GM10248 (cell line): Measurements from ENCODE around the gene POT1.

ENCODE experiments used
- CTCF ChIA-PET: fragments of 300-600 bp; sonication (Branson Sonifier 250); formaldehyde crosslinking; extraction: SDS; loops from one replicate; lab custom pipeline; 2021; ENCODE audit warnings: antibody characterized with exemption; lab: Yijun Ruan, JAX
- POLR2A ChIA-PET: fragments of 350-650 bp; sonication (Branson Sonifier 250); formaldehyde crosslinking; extraction: SDS; loops from one replicate; lab custom pipeline; 2020; ENCODE audit warnings: antibody characterized with exemption; lab: Yijun Ruan, JAX
- DNase-seq: peaks from one replicate; pipeline ENCODE4 v3.0.0; 2012; ENCODE audit errors: extremely low spot score
- CTCF ChIP-seq: IDR thresholded peaks from 2 replicates; pipeline ENCODE4 v1.5.1; 2012; ENCODE audit warnings: mild to moderate bottlenecking, low read depth; ENCODE audit errors: extremely low read depth, missing control alignments, control extremely low read depth

The POT1 gene

GRCh38 chr7:124918662-124919061 lies 11.0 kb downstream of the POT1 start:
- POLR2A ChIA-PET, result interaction anchor here (1.2 kb wide), 1 partner anchor 11 kb away, joined by 6 read pairs; the partner anchor contains the start of gene POT1
- TF ChIP-seq CTCF, result no peak
- DNase-seq, result no peak
- CTCF ChIA-PET, result interaction anchor here (0.9 to 1.0 kb wide), 2 partner anchors 11 to 62 kb away, joined by 3 to 4 read pairs; partner anchors contain the start of gene POT1

DNA sequence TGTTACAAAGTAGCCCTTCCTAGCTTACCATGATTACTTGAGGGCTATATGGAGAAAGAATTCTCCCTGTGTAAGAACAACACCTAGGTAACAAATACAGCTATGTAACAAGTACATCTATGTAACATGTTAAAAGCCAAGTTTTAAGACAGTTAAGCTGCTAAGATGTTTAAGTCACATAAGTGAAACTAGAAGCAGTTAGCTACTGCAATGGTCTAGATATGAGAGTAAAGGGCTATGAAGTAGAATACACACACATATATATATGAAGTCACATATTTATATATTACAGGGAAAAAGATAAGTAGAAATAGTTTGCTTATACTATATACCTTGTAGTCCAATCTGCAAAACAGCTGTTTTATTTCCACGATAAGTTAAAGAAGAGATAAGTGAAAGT lies 14.4 kb downstream of the POT1 start:
- POLR2A ChIA-PET, result no interaction called here
- CTCF ChIA-PET, result interaction anchor here (0.8 to 2.1 kb wide), 4 partner anchors 15 to 48 kb away, joined by 3 to 9 read pairs (median 3); partner anchors contain the start of gene POT1
- no peak for DNase-seq
- TF ChIP-seq CTCF, result no peak

GRCh38 chr7:124914298-124914697 lies 15.3 kb downstream of the POT1 start:
- no peak for TF ChIP-seq CTCF
- no peak for DNase-seq
- POLR2A ChIA-PET, result no interaction called here
- CTCF ChIA-PET, result no interaction called here

GRCh38 chr7:124912972-124913371 lies 16.7 kb downstream of the POT1 start:
- POLR2A ChIA-PET, result no interaction called here

DNA sequence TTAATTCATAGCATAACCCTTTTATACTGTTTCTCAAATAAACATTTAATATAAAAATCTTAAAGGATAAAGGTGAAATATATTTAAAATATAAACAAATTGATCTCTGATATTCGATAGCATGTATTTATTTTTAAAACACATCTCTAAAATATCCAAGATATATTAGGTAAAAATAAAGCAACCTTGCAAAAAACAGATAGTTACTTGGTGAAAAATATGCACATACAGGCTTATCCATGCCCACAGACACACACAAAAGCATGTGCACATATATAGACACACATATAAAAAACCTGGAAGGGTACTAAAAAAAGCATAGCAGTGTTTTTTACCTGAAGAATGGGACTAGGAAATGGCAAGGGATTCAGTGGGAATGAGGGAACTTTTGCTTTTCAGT lies 19.8 kb downstream of the POT1 start:
- no peak for TF ChIP-seq CTCF
- ChIA-PET POLR2A (no interaction called here), CTCF (no interaction called here)

More at GRCh38 chr7:124912972-124913371, 16.7 kb downstream of the POT1 start:
- no peak for TF ChIP-seq CTCF
- no peak for DNase-seq
- CTCF ChIA-PET, result no interaction called here

DNA sequence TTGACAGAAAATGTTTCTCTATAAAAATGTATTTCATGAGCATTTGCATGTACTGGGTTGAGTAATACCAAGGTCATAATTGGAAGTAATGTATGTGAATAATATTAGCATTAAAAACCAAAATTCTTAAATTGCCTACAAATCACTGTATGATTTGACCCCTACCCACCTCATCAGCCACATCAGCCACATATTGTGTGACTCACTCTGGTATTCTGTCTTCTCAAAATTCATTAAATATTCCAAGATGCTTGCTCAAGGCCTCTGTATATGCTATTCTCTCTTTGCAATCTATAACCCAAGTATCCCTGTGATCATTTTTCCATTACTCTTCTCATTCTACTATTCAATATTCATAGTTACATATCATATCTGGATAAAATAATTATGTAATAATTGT lies 21.4 kb downstream of the POT1 start:
- DNase-seq, result no peak
- POLR2A ChIA-PET, result no interaction called here
- TF ChIP-seq CTCF, result no peak
- CTCF ChIA-PET, result no interaction called here

More for the DNA sequence above, 19.8 kb downstream of the POT1 start:
- DNase-seq, result no peak

- no peak for DNase-seq
These were observed 22.1 kb downstream of the POT1 start for GRCh38 chr7:124907490-124907889.

More at GRCh38 chr7:124907490-124907889, 22.1 kb downstream of the POT1 start:
- CTCF ChIA-PET, result no interaction called here
- POLR2A ChIA-PET, result no interaction called here
- TF ChIP-seq CTCF, result no peak
